Mesendoderm (in vitro differentiated cells): ENCODE results near the gene RARRES1.

Source experiments
- DNase-seq: peaks from one replicate; pipeline ENCODE4 v3.0.0; 2013
- H2AK5ac ChIP-seq: 2 replicates; pipeline ENCODE4 v1.6.1; 2013; ENCODE audit warnings: low read length, inconsistent platforms
- H2BK120ac ChIP-seq: 2 replicates; pipeline ENCODE4 v1.6.1; 2013; ENCODE audit warnings: low read depth, mild to moderate bottlenecking, low read length, moderate library complexity, mixed read lengths
- H2BK15ac ChIP-seq: replicated peaks from 2 replicates; pipeline ENCODE4 v1.6.1; 2013; ENCODE audit warnings: low read depth, mild to moderate bottlenecking, moderate library complexity
- H2BK5ac ChIP-seq: 2 replicates; pipeline ENCODE4 v1.6.1; 2013; ENCODE audit warnings: low read length, inconsistent platforms
- H3K18ac ChIP-seq: 2 replicates; pipeline ENCODE4 v1.6.1; 2013; ENCODE audit warnings: mild to moderate bottlenecking, low read length, mixed read lengths
- H3K23ac ChIP-seq: one replicate; pipeline ENCODE4 v1.6.1; 2013; ENCODE audit warnings: low read length
- H3K27ac ChIP-seq: 2 replicates; pipeline ENCODE4 v1.5.1; 2013; ENCODE audit warnings: low read depth, mild to moderate bottlenecking, inconsistent platforms, low read length, moderate library complexity
- H3K27me3 ChIP-seq: 2 replicates; pipeline ENCODE4 v1.6.1; 2013; ENCODE audit warnings: low read length, control low read depth, mild to moderate bottlenecking, inconsistent platforms; ENCODE audit not compliant: insufficient read depth, poor library complexity
- H3K36me3 ChIP-seq: 2 replicates; pipeline ENCODE4 v1.6.1; 2013; ENCODE audit warnings: low read length, inconsistent platforms; ENCODE audit not compliant: control insufficient read depth, insufficient read depth
- H3K4ac ChIP-seq: one replicate; pipeline ENCODE4 v1.6.1; 2013; ENCODE audit warnings: low read depth, mild to moderate bottlenecking, low read length, moderate library complexity
- H3K4me1 ChIP-seq: 2 replicates; pipeline ENCODE4 v1.6.1; 2013; ENCODE audit warnings: low read depth, low read length, inconsistent platforms; ENCODE audit not compliant: control insufficient read depth
- H3K4me2 ChIP-seq: 2 replicates; pipeline ENCODE4 v1.6.1; 2013; ENCODE audit warnings: low read length
- H3K4me3 ChIP-seq: 2 replicates; pipeline ENCODE4 v1.5.1; 2013; ENCODE audit warnings: mild to moderate bottlenecking, low read length
- H3K56ac ChIP-seq: one replicate; pipeline ENCODE4 v1.6.1; 2013; ENCODE audit warnings: low read length
- H3K79me1 ChIP-seq: 2 replicates; pipeline ENCODE4 v1.6.1; 2013; ENCODE audit warnings: low read length, inconsistent platforms
- H3K79me2 ChIP-seq: 2 replicates; pipeline ENCODE4 v1.6.1; 2013; ENCODE audit warnings: mild to moderate bottlenecking, low read length; ENCODE audit not compliant: control insufficient read depth, insufficient read depth
- H3K9ac ChIP-seq: 2 replicates; pipeline ENCODE4 v1.6.1; 2013; ENCODE audit warnings: low read length, inconsistent platforms
- H4K5ac ChIP-seq: one replicate; pipeline ENCODE4 v1.6.1; 2013; ENCODE audit warnings: low read length
- H4K8ac ChIP-seq: one replicate; pipeline ENCODE4 v1.6.1; 2013; ENCODE audit warnings: low read depth, mild to moderate bottlenecking, control low read depth, low read length, moderate library complexity
- WGBS: extraction: QIAGEN DNeasy Blood & Tissue Kit; methylation state at CpG from one replicate; pipeline ENCODE4 v1.1.7; 2013; ENCODE audit warnings: low lambda C conversion rate, missing lambda C conversion rate; ENCODE audit not compliant: insufficient coverage; ENCODE audit errors: extremely low coverage; 5-methylcytosine and 5-hydroxymethylcytosine counted together

Gene RARRES1

DNA sequence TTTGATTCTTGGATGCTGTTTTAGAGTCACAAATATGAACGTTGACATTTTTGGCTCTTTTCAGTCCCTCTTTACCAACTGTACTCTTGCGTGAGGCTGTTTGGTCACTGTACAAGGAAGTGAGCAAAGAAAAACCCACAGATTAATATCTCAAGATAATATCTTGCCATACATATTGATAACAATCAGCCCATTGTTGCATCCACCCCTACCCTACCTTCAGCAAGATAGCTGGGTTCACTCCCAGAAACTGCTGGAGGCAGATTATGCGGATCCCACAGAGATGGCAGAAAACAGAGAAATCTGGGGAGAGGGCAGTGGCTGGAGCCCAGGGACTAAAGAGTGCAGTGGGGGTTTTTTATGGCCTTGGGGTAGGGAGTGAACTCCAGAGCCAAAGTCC lies 39.7 kb upstream of the RARRES1 start:
- DNase-seq = no peak
- H3K4me1 ChIP-seq = no peaks in the 10 kb centered on the region

DNA sequence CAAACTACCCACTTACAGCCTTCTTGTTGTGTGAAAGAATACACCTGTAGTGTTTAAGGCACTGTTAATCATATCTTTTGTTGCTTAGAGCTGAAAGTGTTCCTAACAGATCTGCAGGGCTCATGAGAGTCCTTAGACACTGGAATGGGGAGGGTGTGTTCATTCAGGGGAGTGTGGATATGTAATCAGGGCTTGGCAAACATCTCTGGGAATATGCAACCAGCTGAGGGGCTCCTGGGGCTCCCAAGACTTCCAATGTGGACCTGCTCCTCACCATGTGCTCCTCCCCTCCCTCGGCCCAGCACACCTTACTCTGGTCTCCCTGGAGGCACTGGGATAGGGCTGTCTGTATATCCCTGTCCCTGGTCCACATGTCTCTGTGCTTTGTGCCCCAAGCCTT lies 39.3 kb upstream of the RARRES1 start:
- no peak for DNase-seq
- H4K8ac ChIP-seq = no peak overlapping the region
- H3K27ac ChIP-seq = no peak overlapping the region
- H3K4me3 ChIP-seq = no peak overlapping the region
- no peaks in the 10 kb centered on the region for H3K36me3 ChIP-seq
- no peak overlapping the region for H3K4me2 ChIP-seq
- H3K79me2 ChIP-seq = no peaks in the 10 kb centered on the region
- no CpG with 5 or more reads among the region's 1 CpG for WGBS
- no peak overlapping the region for H2AK5ac ChIP-seq
- no peak overlapping the region for H3K4ac ChIP-seq
- H2BK120ac ChIP-seq = no peak overlapping the region
- no peaks in the 10 kb centered on the region for H3K27me3 ChIP-seq
- no peak overlapping the region for H4K5ac ChIP-seq
- H3K9ac ChIP-seq = no peak overlapping the region
- no peak overlapping the region for H3K56ac ChIP-seq
- no peak overlapping the region for H2BK15ac ChIP-seq
- H2BK5ac ChIP-seq = no peak overlapping the region
- no peak overlapping the region for H3K23ac ChIP-seq
- H3K18ac ChIP-seq = no peak overlapping the region
- no peaks in the 10 kb centered on the region for H3K4me1 ChIP-seq
- H3K79me1 ChIP-seq = no peaks in the 10 kb centered on the region

More for the DNA sequence above, 39.7 kb upstream of the RARRES1 start:
- no peak overlapping the region for H3K9ac ChIP-seq
- no peak overlapping the region for H3K4me3 ChIP-seq
- no peak overlapping the region for H3K4ac ChIP-seq
- H2BK5ac ChIP-seq = no peak overlapping the region
- no peak overlapping the region for H2BK15ac ChIP-seq
- no peak overlapping the region for H3K27ac ChIP-seq
- H3K18ac ChIP-seq = no peak overlapping the region
- no CpG with 5 or more reads among the region's 3 CpGs for WGBS
- no peak overlapping the region for H2BK120ac ChIP-seq
- H4K5ac ChIP-seq = no peak overlapping the region
- no peak overlapping the region for H3K56ac ChIP-seq
- H3K36me3 ChIP-seq = no peaks in the 10 kb centered on the region
- H3K79me1 ChIP-seq = no peaks in the 10 kb centered on the region
- no peak overlapping the region for H4K8ac ChIP-seq
- H3K79me2 ChIP-seq = no peaks in the 10 kb centered on the region
- H3K4me2 ChIP-seq = no peak overlapping the region
- H2AK5ac ChIP-seq = no peak overlapping the region
- no peak overlapping the region for H3K23ac ChIP-seq
- H3K27me3 ChIP-seq = no peaks in the 10 kb centered on the region

DNA sequence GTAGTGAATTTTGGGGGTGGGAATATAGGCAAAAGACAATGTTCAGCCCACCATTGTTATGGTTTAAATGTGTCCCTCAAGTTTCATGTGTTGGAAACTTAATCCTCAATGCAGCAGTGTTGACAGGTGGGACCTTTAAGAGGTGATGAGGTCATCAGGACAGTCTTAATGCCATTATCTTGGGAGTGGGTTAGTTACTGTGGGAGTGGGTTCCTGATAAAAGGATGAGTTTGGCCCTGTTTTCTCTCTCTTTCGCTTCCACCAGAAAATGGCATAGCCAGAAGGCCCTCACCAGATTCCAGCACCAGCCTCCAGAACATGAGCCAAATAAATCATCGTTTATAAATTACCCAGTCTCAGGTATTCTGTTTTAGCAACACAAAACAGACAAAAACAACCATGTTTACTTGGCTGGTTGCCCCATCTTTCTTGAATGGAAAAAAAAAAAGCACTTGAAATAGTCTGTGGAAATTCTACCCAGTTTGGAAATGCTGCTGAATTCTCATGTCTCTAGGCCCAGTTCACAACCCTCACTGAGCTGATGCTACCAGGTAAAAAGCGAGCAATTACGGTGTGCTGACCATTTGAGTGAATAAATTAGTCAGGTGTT lies 38.6 kb upstream of the RARRES1 start:
- Histone ChIP-seq H4K5ac (no peak overlapping the region), H3K18ac (no peak overlapping the region), H3K79me1 (no peaks in the 10 kb centered on the region), H2AK5ac (no peak overlapping the region), H3K4ac (no peak overlapping the region), H2BK15ac (no peak overlapping the region), H2BK120ac (no peak overlapping the region), H3K4me2 (no peak overlapping the region), H4K8ac (no peak overlapping the region), H3K4me1 (no peaks in the 10 kb centered on the region), H3K4me3 (no peak overlapping the region), H3K56ac (no peak overlapping the region), H3K27ac (no peak overlapping the region), H3K27me3 (no peaks in the 10 kb centered on the region), H3K79me2 (no peaks in the 10 kb centered on the region), H3K23ac (no peak overlapping the region), H2BK5ac (no peak overlapping the region), H3K9ac (no peak overlapping the region), H3K36me3 (no peaks in the 10 kb centered on the region)
- DNase-seq = no peak
- no CpG with 5 or more reads among the region's 4 CpGs for WGBS

DNA sequence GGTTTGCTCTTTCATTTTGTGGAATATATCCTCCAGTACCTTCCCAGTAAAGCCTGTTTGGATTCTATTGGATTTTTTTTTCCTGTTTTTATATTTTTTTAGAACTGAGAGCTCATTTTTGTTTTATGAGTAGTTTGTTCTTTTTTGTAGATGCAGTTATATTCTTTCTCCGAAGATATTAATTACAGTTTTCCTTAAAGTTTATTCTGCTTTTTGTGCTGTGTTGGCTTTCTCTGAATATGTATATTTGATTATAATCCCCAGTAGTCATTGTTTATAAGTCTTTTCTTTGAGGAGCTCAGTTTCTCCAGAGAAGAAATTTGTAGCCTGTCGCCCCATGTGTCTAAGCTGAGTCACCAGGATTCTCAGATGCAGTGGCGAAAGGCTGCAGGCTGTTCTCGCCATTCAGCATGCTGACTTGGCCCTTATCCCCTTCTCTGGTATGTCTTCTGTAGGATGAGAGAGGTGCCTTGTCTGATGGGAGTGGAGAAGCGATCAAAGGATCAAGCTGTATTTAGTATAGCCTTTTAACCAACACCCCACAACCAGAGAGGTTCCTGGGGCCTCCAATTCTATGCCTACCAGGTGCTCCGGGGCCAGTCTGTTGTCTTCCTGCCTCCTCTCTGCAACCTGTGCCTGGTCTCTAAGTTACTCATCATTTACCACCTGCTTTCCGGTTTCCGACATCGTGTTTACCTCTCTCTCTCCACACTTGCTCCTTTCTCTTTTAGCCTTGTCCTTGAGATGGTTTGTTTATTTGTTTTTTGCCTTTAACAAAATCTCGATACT lies 37.9 kb upstream of the RARRES1 start:
- peak; percentile 47 for DNase-seq
- no peak overlapping the region for H3K9ac ChIP-seq
- no peak overlapping the region for H3K23ac ChIP-seq
- no peak overlapping the region for H3K4me2 ChIP-seq
- H3K27ac ChIP-seq = no peak overlapping the region
- H3K18ac ChIP-seq = no peak overlapping the region
- no peak overlapping the region for H2AK5ac ChIP-seq
- no peaks in the 10 kb centered on the region for H3K27me3 ChIP-seq
- H4K5ac ChIP-seq = no peak overlapping the region
- no peaks in the 10 kb centered on the region for H3K79me1 ChIP-seq
- no peak overlapping the region for H2BK120ac ChIP-seq
- no peak overlapping the region for H3K4ac ChIP-seq
- H4K8ac ChIP-seq = no peak overlapping the region
- H2BK15ac ChIP-seq = no peak overlapping the region
- no peaks in the 10 kb centered on the region for H3K79me2 ChIP-seq
- H2BK5ac ChIP-seq = no peak overlapping the region
- no CpG with 5 or more reads among the region's 10 CpGs for WGBS
- no peaks in the 10 kb centered on the region for H3K36me3 ChIP-seq
- H3K4me3 ChIP-seq = no peak overlapping the region
- H3K56ac ChIP-seq = no peak overlapping the region
- no peaks in the 10 kb centered on the region for H3K4me1 ChIP-seq

DNA sequence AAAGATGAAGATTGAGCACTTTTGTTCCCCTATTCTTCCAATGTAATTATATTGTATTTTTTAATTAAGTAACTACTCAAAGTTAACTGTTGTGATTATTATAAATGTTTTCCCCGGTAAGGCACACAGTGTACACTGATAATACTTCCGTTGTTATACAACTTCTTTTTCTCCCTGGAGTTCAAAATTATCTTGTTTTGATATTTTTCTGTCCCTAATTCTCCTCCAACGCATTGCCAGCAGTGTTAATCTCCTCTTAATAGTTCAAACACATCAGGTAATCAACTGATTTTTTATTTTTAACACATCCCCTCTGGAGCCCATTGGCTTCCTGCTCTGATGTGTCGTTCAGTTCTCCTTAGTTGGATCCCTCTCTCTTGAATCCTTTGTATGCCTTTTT lies 37.3 kb upstream of the RARRES1 start:
- Histone ChIP-seq H3K56ac (no peak overlapping the region), H3K79me1 (no peaks in the 10 kb centered on the region), H3K18ac (no peak overlapping the region), H3K4me3 (no peak overlapping the region), H2BK15ac (no peak overlapping the region), H3K23ac (no peak overlapping the region), H3K4me1 (no peaks in the 10 kb centered on the region), H4K5ac (no peak overlapping the region), H2BK5ac (no peak overlapping the region), H3K79me2 (no peaks in the 10 kb centered on the region), H3K27ac (no peak overlapping the region), H3K27me3 (no peaks in the 10 kb centered on the region), H3K4me2 (no peak overlapping the region), H4K8ac (no peak overlapping the region), H3K36me3 (no peaks in the 10 kb centered on the region), H3K9ac (no peak overlapping the region), H2BK120ac (no peak overlapping the region), H2AK5ac (no peak overlapping the region), H3K4ac (no peak overlapping the region)
- DNase-seq = no peak
- WGBS = no CpG with 5 or more reads among the region's 4 CpGs
